ENCODE measurements around the gene BACH2.

GRCh38 chr6:90100059-90100665 lies 196.5 kb downstream of the BACH2 start:
- no peak for TF ChIP-seq CTCF (IDR thresholded peaks at IDR 0.05; ENCODE audit: insufficient read depth, low read length, poor library complexity, severe bottlenecking)
- TF ChIP-seq EZH2phosphoT487 (conservative IDR thresholded peaks at IDR 0.05; ENCODE audit: low read length): no peak
